Immature natural killer cell (primary cell): Measurements from ENCODE around the gene ST6GALNAC6. TPM values are rescaled to one million over a fixed set of nuclear protein-coding genes. Genes with fewer than 3 reads are reported as not detected.
A peak's percentile ranks its signal among the peaks of the same experiment; 100 is the strongest.

ENCODE experiments used
- DNase-seq, 3 donors: peaks; one replicate each; pipeline ENCODE4 v3.0.0; 2022; ENCODE audit warnings: mixed read lengths in 1 of 3
- H3K27ac Mint-ChIP-seq, 6 donors: one replicate each; pipeline ENCODE4 v1.8.0; 2020; ENCODE audit warnings: mixed read lengths in 6 of 6, mild to moderate bottlenecking in 5 of 6, inconsistent platforms in 4 of 6, moderate library complexity in 3 of 6
- H3K27me3 Mint-ChIP-seq, 3 donors: one replicate each; pipeline ENCODE4 v1.8.0; 2020 to 2021; ENCODE audit warnings: low read depth in 3 of 3, mild to moderate bottlenecking in 3 of 3, mixed read lengths in 3 of 3, moderate library complexity in 3 of 3, inconsistent platforms in 1 of 3
- H3K36me3 Mint-ChIP-seq, 3 donors: one replicate each; pipeline ENCODE4 v1.8.0; 2020; ENCODE audit warnings: mixed read lengths in 3 of 3, inconsistent platforms in 2 of 3, mild to moderate bottlenecking in 2 of 3
- H3K4me1 Mint-ChIP-seq, 2 donors: one replicate each; pipeline ENCODE4 v1.8.0; 2020; ENCODE audit warnings: inconsistent platforms in 2 of 2, mild to moderate bottlenecking in 2 of 2, mixed read lengths in 2 of 2, moderate library complexity in 1 of 2
- H3K4me3 Mint-ChIP-seq, 5 donors: one replicate each; pipeline ENCODE4 v1.8.0; 2020; ENCODE audit warnings: mild to moderate bottlenecking in 5 of 5, mixed read lengths in 5 of 5, inconsistent platforms in 3 of 5, moderate library complexity in 3 of 5
- H3K9me3 Mint-ChIP-seq, 6 donors: one replicate each; pipeline ENCODE4 v1.8.0; 2020; ENCODE audit warnings: mild to moderate bottlenecking in 6 of 6, mixed read lengths in 6 of 6, inconsistent platforms in 4 of 6, moderate library complexity in 3 of 6
- polyA plus RNA-seq, 3 donors: library from polyadenylated mRNA; unstranded; fragments of 300-500 nt; fragmentation: Illumina TruSeq; gene quantifications; one replicate each; pipeline ENCODE4 v1.2.3, GENCODE V29; 2021

Gene ST6GALNAC6
- polyA plus RNA-seq, 3 donors from 2014 or later: 84.0 to 97.8 (median 94.1) TPM

- Mint-ChIP-seq H3K9me3 (no peaks in the 10 kb centered on the region), H3K4me1 (peaks cover 37 to 47% of the 10 kb centered on the region in 2 donors), H3K27me3 (peaks cover 5 to 7% (median 6%) of the 10 kb centered on the region in 3 donors), H3K27ac (peak overlapping the region; percentile 27 to 82 (median 73)), H3K4me3 (peak overlapping the region; percentile 16 to 33 (median 22)), H3K36me3 (peaks cover 0 to 4% (median 0%) of the 10 kb centered on the region in 3 donors)
- peak in 1 of 3 donors; percentile 25 for DNase-seq
Measured at GRCh38 chr9:127918183-127919107, 19.0 kb upstream of the ST6GALNAC6 start.

DNA sequence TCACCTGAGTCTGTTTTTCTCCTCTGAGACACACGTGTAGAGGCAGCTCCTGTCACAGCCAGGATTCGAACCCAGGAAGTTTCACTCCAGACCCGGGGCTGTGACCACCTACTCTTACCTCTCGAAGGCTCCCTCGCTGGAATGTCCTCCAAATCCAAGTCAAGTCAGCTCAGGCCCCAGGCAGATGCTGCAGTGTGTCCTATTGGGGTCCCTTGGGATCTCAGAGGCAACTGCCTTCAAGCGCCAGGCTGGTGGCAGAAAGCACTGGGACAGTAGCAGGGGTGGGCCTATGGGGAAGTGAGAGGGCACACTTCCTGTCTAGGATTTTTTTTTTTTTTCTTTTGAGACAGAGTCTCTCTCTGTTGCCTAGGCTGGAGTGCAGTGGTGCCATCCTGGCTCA, 18.2 kb upstream of the ST6GALNAC6 start:
- Mint-ChIP-seq H3K4me3 (peak overlapping the region in 4 of 5 donors; percentile 35 to 44 (median 40)), H3K9me3 (no peaks in the 10 kb centered on the region), H3K27ac (no peak overlapping the region), H3K4me1 (peaks cover 39 to 47% of the 10 kb centered on the region in 2 donors), H3K36me3 (peaks cover 0 to 10% (median 0%) of the 10 kb centered on the region in 3 donors), H3K27me3 (peaks cover 5 to 7% (median 6%) of the 10 kb centered on the region in 3 donors)
- no peak for DNase-seq

- peak; percentile 91 to 94 (median 94) for DNase-seq
- peak within 1 kb of the TSS in 5 of 6 donors; percentile 23 to 81 (median 64) for H3K27ac Mint-ChIP-seq
- peaks cover 0 to 12% (median 0%) of the 10 kb centered on the region in 3 donors for H3K36me3 Mint-ChIP-seq
- H3K27me3 Mint-ChIP-seq: peaks cover 5 to 6% (median 6%) of the 10 kb centered on the region in 3 donors
- peaks cover 39 to 47% of the 10 kb centered on the region in 2 donors for H3K4me1 Mint-ChIP-seq
- no peaks in the 10 kb centered on the region for H3K9me3 Mint-ChIP-seq
- peak within 1 kb of the TSS; percentile 76 to 82 (median 80) for H3K4me3 Mint-ChIP-seq
Measured at GRCh38 chr9:127916720-127917581, 17.5 kb upstream of the ST6GALNAC6 start, which contains the start of gene ST6GALNAC4. Gene ST6GALNAC4, minus strand, starts transcription at chr9:127917041. Its CDS starts 622 bp downstream, at chr9:127916419.

- Mint-ChIP-seq H3K4me3 (peak overlapping the region; percentile 76 to 82 (median 80)), H3K36me3 (peaks cover 2 to 20% (median 2%) of the 10 kb centered on the region in 3 donors), H3K4me1 (peaks cover 39 to 43% of the 10 kb centered on the region in 2 donors), H3K27me3 (peaks cover 3 to 5% (median 3%) of the 10 kb centered on the region in 3 donors), H3K9me3 (no peaks in the 10 kb centered on the region), H3K27ac (peak overlapping the region in 5 of 6 donors; percentile 8 to 81 (median 55))
- peak in 1 of 3 donors; percentile 26 for DNase-seq
Measured at GRCh38 chr9:127915801-127916719, 16.7 kb upstream of the ST6GALNAC6 start.

GRCh38 chr9:127915325-127915752, 15.9 kb upstream of the ST6GALNAC6 start:
- Mint-ChIP-seq H3K27me3 (peaks cover 2 to 3% (median 3%) of the 10 kb centered on the region in 3 donors), H3K4me1 (peaks cover 39 to 49% of the 10 kb centered on the region in 2 donors), H3K27ac (peak overlapping the region in 4 of 6 donors; percentile 31 to 81 (median 66))

GRCh38 chr9:127913682-127914081, 14.3 kb upstream of the ST6GALNAC6 start:
- Mint-ChIP-seq H3K9me3 (no peaks in the 10 kb centered on the region), H3K4me1 (peaks cover 31 to 37% of the 10 kb centered on the region in 2 donors), H3K4me3 (no peak overlapping the region), H3K27ac (peak overlapping the region in 1 of 6 donors; percentile 26), H3K36me3 (peaks cover 8 to 25% (median 8%) of the 10 kb centered on the region in 3 donors), H3K27me3 (peaks cover 0 to 3% (median under 1%) of the 10 kb centered on the region in 3 donors)
- no peak for DNase-seq

More at GRCh38 chr9:127915325-127915752, 15.9 kb upstream of the ST6GALNAC6 start:
- H3K36me3 Mint-ChIP-seq: peaks cover 8 to 25% (median 8%) of the 10 kb centered on the region in 3 donors
- peak overlapping the region in 3 of 5 donors; percentile 78 to 82 (median 81) for H3K4me3 Mint-ChIP-seq
- no peak for DNase-seq
- H3K9me3 Mint-ChIP-seq: no peaks in the 10 kb centered on the region

GRCh38 chr9:127912882-127913281, 13.5 kb upstream of the ST6GALNAC6 start:
- Mint-ChIP-seq H3K27ac (peak overlapping the region in 1 of 6 donors; percentile 11), H3K9me3 (no peaks in the 10 kb centered on the region), H3K4me1 (peaks cover 23 to 29% of the 10 kb centered on the region in 2 donors)

DNA sequence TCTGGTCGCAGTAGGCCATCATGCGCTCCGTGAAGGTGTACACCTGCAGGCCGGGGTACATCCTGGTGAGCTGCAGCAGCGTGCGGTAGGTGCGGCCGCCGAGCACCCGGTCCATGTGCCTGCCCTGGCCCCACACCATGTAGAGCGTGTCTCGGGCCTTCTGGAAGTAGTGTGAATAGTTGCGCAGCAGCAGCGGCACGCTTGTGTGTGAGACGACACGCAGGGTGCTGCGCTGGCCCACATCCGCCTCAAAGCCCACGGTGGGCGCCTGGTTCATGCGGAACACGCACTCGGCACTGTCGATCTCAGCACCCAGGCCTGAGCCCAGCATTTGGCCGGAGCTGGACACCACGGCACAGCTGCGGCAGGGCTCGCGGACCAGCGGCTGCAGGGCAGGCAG, 12.9 kb upstream of the ST6GALNAC6 start:
- no peak overlapping the region for H3K27ac Mint-ChIP-seq
- no peak overlapping the region for H3K4me3 Mint-ChIP-seq
- peaks cover 19 to 23% of the 10 kb centered on the region in 2 donors for H3K4me1 Mint-ChIP-seq
- H3K9me3 Mint-ChIP-seq: no peaks in the 10 kb centered on the region
- no peaks in the 10 kb centered on the region for H3K27me3 Mint-ChIP-seq
- peaks cover 8 to 25% (median 8%) of the 10 kb centered on the region in 3 donors for H3K36me3 Mint-ChIP-seq
- no peak for DNase-seq

More at GRCh38 chr9:127912882-127913281, 13.5 kb upstream of the ST6GALNAC6 start:
- H3K36me3 Mint-ChIP-seq: peaks cover 8 to 25% (median 8%) of the 10 kb centered on the region in 3 donors
- H3K4me3 Mint-ChIP-seq: no peak overlapping the region
- H3K27me3 Mint-ChIP-seq: peaks cover 0 to 2% (median 0%) of the 10 kb centered on the region in 3 donors
- no peak for DNase-seq

DNA sequence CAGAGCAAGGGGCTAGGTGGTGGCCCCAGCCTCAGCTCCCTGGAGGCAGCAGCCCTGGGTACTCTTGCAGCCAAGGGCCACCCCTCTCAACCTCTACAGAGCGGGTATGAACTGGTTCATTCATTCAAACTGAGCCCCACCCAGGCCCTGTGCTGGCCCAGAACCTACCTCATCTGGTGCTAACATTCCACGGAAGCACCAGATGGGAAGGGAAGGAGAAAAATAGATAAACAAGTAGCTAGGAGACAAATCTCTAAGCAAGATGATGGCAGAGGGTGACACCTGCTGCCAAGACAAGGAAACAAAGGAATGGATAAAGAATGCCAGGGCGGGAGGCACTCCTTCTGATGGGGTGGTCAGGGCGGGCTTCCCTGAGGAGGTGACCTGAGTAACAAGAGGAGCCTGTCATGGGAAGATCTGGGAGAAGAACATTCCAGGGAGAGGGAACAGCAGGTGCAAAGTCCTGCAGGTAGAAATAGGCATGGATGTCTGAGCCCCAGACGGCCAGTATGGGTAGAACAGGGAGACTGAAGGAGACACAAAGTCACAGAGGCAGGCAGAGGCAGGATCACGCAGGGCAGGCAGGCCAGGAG, 11.3 kb upstream of the ST6GALNAC6 start:
- peaks cover 8 to 25% (median 8%) of the 10 kb centered on the region in 3 donors for H3K36me3 Mint-ChIP-seq
- H3K27me3 Mint-ChIP-seq: peaks cover 7 to 11% (median 9%) of the 10 kb centered on the region in 3 donors
- peaks cover 22 to 29% of the 10 kb centered on the region in 2 donors for H3K4me1 Mint-ChIP-seq
- H3K9me3 Mint-ChIP-seq: no peaks in the 10 kb centered on the region
- no peak for DNase-seq
- no peak overlapping the region for H3K4me3 Mint-ChIP-seq
- peak overlapping the region in 3 of 6 donors; percentile 1 to 78 (median 58) for H3K27ac Mint-ChIP-seq

- Mint-ChIP-seq H3K9me3 (no peaks in the 10 kb centered on the region), H3K27ac (peak overlapping the region in 5 of 6 donors; percentile 29 to 84 (median 55)), H3K4me3 (no peak overlapping the region), H3K4me1 (peaks cover 26 to 31% of the 10 kb centered on the region in 2 donors), H3K36me3 (peaks cover 8 to 25% (median 8%) of the 10 kb centered on the region in 3 donors), H3K27me3 (peaks cover 10 to 18% (median 18%) of the 10 kb centered on the region in 3 donors)
- no peak for DNase-seq
Measured at GRCh38 chr9:127909839-127910273, 10.5 kb upstream of the ST6GALNAC6 start.

GRCh38 chr9:127908660-127908926, 9.2 kb upstream of the ST6GALNAC6 start:
- no peaks in the 10 kb centered on the region for H3K9me3 Mint-ChIP-seq
- H3K4me1 Mint-ChIP-seq: peaks cover 39 to 44% of the 10 kb centered on the region in 2 donors
- peaks cover 15 to 25% (median 24%) of the 10 kb centered on the region in 3 donors for H3K27me3 Mint-ChIP-seq
- peak overlapping the region in 3 of 6 donors; percentile 35 to 99 (median 69) for H3K27ac Mint-ChIP-seq
- no peak for DNase-seq
- H3K4me3 Mint-ChIP-seq: no peak overlapping the region
- peaks cover 8 to 21% (median 8%) of the 10 kb centered on the region in 3 donors for H3K36me3 Mint-ChIP-seq
